DOHH2 (cell line): ENCODE results near the gene RYR2.

Experiments used
- CTCF ChIP-seq: fragments of 200-600 bp; sonication (generic); IDR thresholded peaks from one replicate; pipeline ENCODE4 v1.5.1; 2014; ENCODE audit warnings: antibody characterized with exemption, mild to moderate bottlenecking, low read depth, low read length; ENCODE audit not compliant: poor library complexity, severe bottlenecking
- EZH2phosphoT487 ChIP-seq: fragments of 200-600 bp; sonication (generic); IDR thresholded peaks from 2 replicates; pipeline ENCODE4 v1.6.1; 2017; ENCODE audit warnings: borderline replicate concordance, mild to moderate bottlenecking, antibody characterized with exemption, low read length, moderate library complexity, mixed read lengths

DNA sequence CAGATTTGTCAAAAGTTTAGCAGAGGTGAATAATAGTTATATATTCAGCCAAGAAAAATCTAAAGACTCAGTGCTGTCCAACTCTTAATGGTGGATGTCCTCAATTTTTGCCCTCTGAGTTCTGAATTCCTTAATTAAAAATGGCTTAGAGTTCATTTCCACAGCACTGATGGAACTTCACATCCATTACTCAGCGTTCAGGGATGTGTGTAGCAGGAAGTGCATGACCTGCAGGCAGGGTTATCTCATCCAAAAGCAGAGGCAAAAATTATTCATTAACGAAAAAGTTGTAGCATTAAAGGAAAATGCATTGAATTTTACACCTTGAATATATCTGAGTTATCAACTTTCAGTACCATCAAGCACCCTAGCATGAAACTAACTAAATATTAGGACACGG lies 752.1 kb downstream of the RYR2 start:
- no peak for TF ChIP-seq CTCF
- TF ChIP-seq EZH2phosphoT487, result no peak
